SK-N-SH (cell line): ENCODE measurements around the gene FRK. TPM values are rescaled to one million over a fixed set of nuclear protein-coding genes. Genes with fewer than 3 reads are reported as not detected.

Experiments
- CTCF ChIA-PET: fragments of 300-600, 350-600 bp; formaldehyde crosslinking; extraction: SDS; loops from one replicate; lab custom pipeline; 2021; lab: Yijun Ruan, JAX
- POLR2A ChIA-PET: fragments of 350-600 bp; sonication (Branson Sonifier 250); formaldehyde crosslinking; extraction: SDS; loops from one replicate; lab custom pipeline; 2020; ENCODE audit warnings: antibody characterized with exemption, inconsistent platforms; lab: Yijun Ruan, JAX
- DNase-seq: peaks from one replicate; pipeline ENCODE4 v3.0.0; 2012
- H2AFZ ChIP-seq: fragments of 200-600 bp; sonication (generic); 2 replicates; pipeline ENCODE4 v1.8.1; 2016; ENCODE audit warnings: antibody characterized with exemption, mild to moderate bottlenecking, low read depth
- H3F3A ChIP-seq: fragments of 200-600 bp; sonication (generic); replicated peaks from 2 replicates; pipeline ENCODE3; 2016; ENCODE audit warnings: antibody characterized with exemption, mild to moderate bottlenecking; ENCODE audit not compliant: insufficient read depth
- H3K27ac ChIP-seq, 2 experiments: fragments of 200-500 bp in 1 of 2; fragments of 200-600 bp in 1 of 2; sonication (Bioruptor generic) in 1 of 2; sonication (generic), shearing (Covaris generic) in 1 of 2; 2 replicates each; pipeline versions ENCODE4 v1.5.1 to v1.6.1; 2014 to 2016; ENCODE audit warnings: low read depth in 2 of 2, inconsistent platforms in 1 of 2, low read length in 1 of 2, mild to moderate bottlenecking in 1 of 2, mixed read lengths in 1 of 2
- H3K27me3 ChIP-seq: fragments of 200-600 bp; sonication (generic), shearing (Covaris generic); 2 replicates; pipeline ENCODE4 v1.6.1; 2016; ENCODE audit warnings: mixed run types; ENCODE audit not compliant: insufficient read depth
- H3K36me3 ChIP-seq, 2 experiments: fragments of 200-500 bp in 1 of 2; fragments of 200-600 bp in 1 of 2; sonication (Bioruptor generic) in 1 of 2; sonication (generic) in 1 of 2; replicated peaks in 1 of 2; 2 replicates each; pipeline versions ENCODE3 to v1.5.1; 2014 to 2016; ENCODE audit warnings: low read length in 1 of 2, mild to moderate bottlenecking in 1 of 2; ENCODE audit not compliant: insufficient read depth in 2 of 2, control insufficient read depth in 1 of 2
- H3K4me1 ChIP-seq, 2 experiments: fragments of 200-500 bp in 1 of 2; fragments of 200-600 bp in 1 of 2; sonication (Bioruptor generic) in 1 of 2; sonication (generic), shearing (Covaris generic) in 1 of 2; 2 replicates each; pipeline versions ENCODE4 v1.5.1 to v1.6.1; 2014 to 2016; ENCODE audit warnings: low read depth in 1 of 2, low read length in 1 of 2, mixed run types in 1 of 2; ENCODE audit not compliant: insufficient read depth in 2 of 2, control insufficient read depth in 1 of 2
- H3K4me2 ChIP-seq: fragments of 200-600 bp; sonication (generic), shearing (Covaris generic); 2 replicates; pipeline ENCODE4 v1.6.1; 2017; ENCODE audit warnings: mixed run types
- H3K4me3 ChIP-seq, 2 experiments: fragments of 200-500 bp in 1 of 2; fragments of 200-600 bp in 1 of 2; sonication (Bioruptor generic) in 1 of 2; sonication (generic), shearing (Covaris generic) in 1 of 2; 2 replicates each; pipeline versions ENCODE4 v1.5.1 to v1.8.1; 2014 to 2016; ENCODE audit warnings: low read depth in 2 of 2, inconsistent platforms in 1 of 2, low read length in 1 of 2, mild to moderate bottlenecking in 1 of 2, mixed read lengths in 1 of 2, moderate library complexity in 1 of 2
- H3K79me2 ChIP-seq: fragments of 200-600 bp; sonication (generic); 2 replicates; pipeline ENCODE4 v1.8.1; 2017; ENCODE audit warnings: mild to moderate bottlenecking; ENCODE audit not compliant: insufficient read depth
- H3K9ac ChIP-seq: fragments of 200-600 bp; sonication (generic); 2 replicates; pipeline ENCODE4 v1.6.1; 2017; ENCODE audit warnings: mixed run types
- H3K9me2 ChIP-seq: fragments of 200-600 bp; sonication (generic); 2 replicates; pipeline ENCODE4 v1.6.1; 2017; ENCODE audit warnings: mixed run types
- H3K9me3 ChIP-seq: fragments of 200-600 bp; sonication (generic); 2 replicates; pipeline ENCODE4 v1.6.1; 2017; ENCODE audit warnings: mixed run types, mild to moderate bottlenecking, moderate library complexity
- H4K20me1 ChIP-seq: fragments of 200-600 bp; sonication (generic); 2 replicates; pipeline ENCODE4 v1.6.1; 2017; ENCODE audit warnings: mild to moderate bottlenecking, mixed run types; ENCODE audit not compliant: insufficient read depth
- CHD2 ChIP-seq: fragments of 150-350 bp; IDR thresholded peaks from 2 replicates; pipeline ENCODE4 v1.6.1; 2018; ENCODE audit warnings: low read length; ENCODE audit not compliant: partially characterized antibody
- EP300 ChIP-seq, 2 experiments: IDR thresholded peaks; 2 replicates each; pipeline versions ENCODE4 v1.4.0 to v1.6.1; 2012; ENCODE audit warnings: borderline replicate concordance in 1 of 2, low read depth in 1 of 2, low read length in 1 of 2
- FOSL2 ChIP-seq: IDR thresholded peaks from 2 replicates; pipeline ENCODE4 v1.4.0; 2012; ENCODE audit warnings: low read depth, mild to moderate bottlenecking, moderate library complexity, borderline replicate concordance
- FOXJ3 ChIP-seq: sonication (generic); formaldehyde crosslinking; IDR thresholded peaks from 2 replicates; pipeline ENCODE4 v1.5.1; 2020; ENCODE audit warnings: mild to moderate bottlenecking, missing genetic modification reagents
- FOXM1 ChIP-seq: IDR thresholded peaks from 2 replicates; pipeline ENCODE4 v1.4.0; 2012; ENCODE audit warnings: low read depth, mild to moderate bottlenecking
- GATA2 ChIP-seq: sonication (generic); formaldehyde crosslinking; IDR thresholded peaks from 2 replicates; pipeline ENCODE4 v1.5.0; 2020; ENCODE audit warnings: mild to moderate bottlenecking, missing genetic modification reagents
- NRF1 ChIP-seq: IDR thresholded peaks from 2 replicates; pipeline ENCODE4 v1.6.1; 2012; ENCODE audit warnings: low read depth, mild to moderate bottlenecking, low read length
- POLR2AphosphoS5 ChIP-seq: IDR thresholded peaks from 2 replicates; pipeline ENCODE4 v1.6.1; 2012; ENCODE audit warnings: low read depth, low read length
- REST ChIP-seq: IDR thresholded peaks from 2 replicates; pipeline ENCODE4 v1.6.1; 2012; ENCODE audit warnings: mild to moderate bottlenecking, low read depth, low read length, moderate library complexity
- SIN3A ChIP-seq: IDR thresholded peaks from 2 replicates; pipeline ENCODE4 v1.6.1; 2012; ENCODE audit warnings: low read depth, mild to moderate bottlenecking, low read length, moderate library complexity, borderline replicate concordance
- TCF12 ChIP-seq: IDR thresholded peaks from 2 replicates; pipeline ENCODE4 v1.4.0; 2012
- USF2 ChIP-seq: fragments of 150-350 bp; IDR thresholded peaks from 2 replicates; pipeline ENCODE4 v1.6.1; 2017; ENCODE audit warnings: antibody characterized with exemption, low read length, low read depth, borderline replicate concordance
- WGBS: methylation state at CpG from one replicate; pipeline ENCODE4 v1.1.6; 2017; ENCODE audit warnings: low lambda C conversion rate; 5-methylcytosine and 5-hydroxymethylcytosine counted together
- polyA plus RNA-seq, 3 experiments: library from polyadenylated mRNA; depleted of rRNA; stranded (reverse); fragments of >200 nt; gene quantifications; 2 replicates each; pipeline ENCODE4 v1.2.3, GENCODE V29; 2012
- TF ChIP-seq, protein P1 (sequence below): IDR thresholded peaks from 2 replicates; pipeline ENCODE4 v1.4.0; 2012; ENCODE audit warnings: low read depth, borderline replicate concordance
- TF ChIP-seq, protein P2 (sequence below): fragments of 150-350 bp; IDR thresholded peaks from 2 replicates; pipeline ENCODE4 v1.6.1; 2016; ENCODE audit warnings: mild to moderate bottlenecking, low read depth, low read length

Gene FRK
- polyA plus RNA-seq, 1 of the 3 experiments (the other 2 are of a cell fraction) = under 0.01 TPM

GRCh38 chr6:116055513-116055912 lies 5.2 kb downstream of the FRK start:
- ChIA-PET POLR2A (no interaction called here), CTCF (no interaction called here)
- no peak overlapping the region for H2AFZ ChIP-seq
- DNase-seq = no peak
- no peaks in the 10 kb centered on the region for H3K27me3 ChIP-seq
- H3K36me3 ChIP-seq = no peaks in the 10 kb centered on the region
- no peaks in the 10 kb centered on the region for H3F3A ChIP-seq
- TF ChIP-seq, protein P1, sequence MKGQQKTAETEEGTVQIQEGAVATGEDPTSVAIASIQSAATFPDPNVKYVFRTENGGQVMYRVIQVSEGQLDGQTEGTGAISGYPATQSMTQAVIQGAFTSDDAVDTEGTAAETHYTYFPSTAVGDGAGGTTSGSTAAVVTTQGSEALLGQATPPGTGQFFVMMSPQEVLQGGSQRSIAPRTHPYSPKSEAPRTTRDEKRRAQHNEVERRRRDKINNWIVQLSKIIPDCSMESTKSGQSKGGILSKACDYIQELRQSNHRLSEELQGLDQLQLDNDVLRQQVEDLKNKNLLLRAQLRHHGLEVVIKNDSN = no peak
- TF ChIP-seq CHD2 = no peak
- no peak for TF ChIP-seq POLR2AphosphoS5
- no peak for TF ChIP-seq REST
- no peak overlapping the region for H3K4me2 ChIP-seq
- H3K4me1 ChIP-seq = no peaks in the 10 kb centered on the region; a peak in 1 of 4 replicates
- H3K4me3 ChIP-seq = no peak overlapping the region
- no peaks in the 10 kb centered on the region for H4K20me1 ChIP-seq
- 81% methylated on average over 1 of the region's 1 CpG for WGBS
- H3K9ac ChIP-seq = no peak overlapping the region
- no peaks in the 10 kb centered on the region for H3K9me2 ChIP-seq
- H3K27ac ChIP-seq = no peak overlapping the region
- H3K79me2 ChIP-seq = no peaks in the 10 kb centered on the region
- no peaks in the 10 kb centered on the region for H3K9me3 ChIP-seq

DNA sequence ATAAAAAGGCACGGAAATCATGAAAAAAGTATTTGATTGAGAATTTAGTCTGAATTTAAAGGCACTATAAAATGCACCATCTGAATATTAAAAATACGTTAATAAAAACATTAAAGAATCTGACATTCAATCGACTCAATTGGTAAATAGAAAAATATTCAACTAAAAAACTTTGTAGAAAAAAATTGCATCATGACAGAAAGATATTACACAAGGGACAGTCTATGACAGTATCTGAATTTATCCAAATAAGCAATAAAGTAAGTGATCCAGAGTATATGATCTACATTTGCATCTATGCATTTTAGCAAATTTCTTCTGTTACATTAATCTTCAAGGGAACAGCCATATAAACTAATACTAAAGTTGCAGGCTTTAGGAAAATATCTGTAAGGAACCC lies 9.4 kb downstream of the FRK start:
- Histone ChIP-seq H3K27ac (no peak overlapping the region), H3K4me1 (no peaks in the 10 kb centered on the region), H3K36me3 (no peaks in the 10 kb centered on the region), H3K4me2 (no peak overlapping the region), H2AFZ (no peak overlapping the region), H3K27me3 (no peaks in the 10 kb centered on the region), H3K79me2 (no peaks in the 10 kb centered on the region), H3K9me2 (no peaks in the 10 kb centered on the region), H3K9ac (no peak overlapping the region), H3K4me3 (no peak overlapping the region), H3K9me3 (no peaks in the 10 kb centered on the region)
- CTCF ChIA-PET = interaction anchor here (1.2 kb wide), 1 partner anchor 10 kb away, joined by 5 read pairs; the partner anchor contains the start of gene FRK
- POLR2A ChIA-PET = no interaction called here
- TF ChIP-seq NRF1 (no peak), FOXJ3 (CRISPR knock-in tag) (no peak), GATA2 (CRISPR knock-in tag) (no peak), FOSL2 (no peak), SIN3A (no peak), POLR2AphosphoS5 (no peak), EP300 (IDR thresholded peaks at IDR 0.05; ENCODE audit: borderline replicate concordance in 1 of 2, low read depth in 1 of 2, low read length in 1 of 2) (no peak), FOXM1 (no peak), USF2 (no peak), TCF12 (no peak), REST (no peak)
- TF ChIP-seq, protein P2, sequence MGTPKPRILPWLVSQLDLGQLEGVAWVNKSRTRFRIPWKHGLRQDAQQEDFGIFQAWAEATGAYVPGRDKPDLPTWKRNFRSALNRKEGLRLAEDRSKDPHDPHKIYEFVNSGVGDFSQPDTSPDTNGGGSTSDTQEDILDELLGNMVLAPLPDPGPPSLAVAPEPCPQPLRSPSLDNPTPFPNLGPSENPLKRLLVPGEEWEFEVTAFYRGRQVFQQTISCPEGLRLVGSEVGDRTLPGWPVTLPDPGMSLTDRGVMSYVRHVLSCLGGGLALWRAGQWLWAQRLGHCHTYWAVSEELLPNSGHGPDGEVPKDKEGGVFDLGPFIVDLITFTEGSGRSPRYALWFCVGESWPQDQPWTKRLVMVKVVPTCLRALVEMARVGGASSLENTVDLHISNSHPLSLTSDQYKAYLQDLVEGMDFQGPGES = no peak
- TF ChIP-seq, all 33 proteins: peak for 0
- WGBS = 49% methylated on average over 3 of the region's 3 CpGs
- no peaks in the 10 kb centered on the region for H3F3A ChIP-seq
- no peak for DNase-seq
- H4K20me1 ChIP-seq = no peaks in the 10 kb centered on the region
